ENCODE results near the gene IL17D.
A peak's percentile ranks its signal among the peaks of the same experiment; 100 is the strongest.

The IL17D gene

GRCh38 chr13:20691616-20692015, 11.9 kb upstream of the IL17D start:
- DNase-seq (ENCODE audit: low read depth), result no peak

- no peak for DNase-seq (ENCODE audit: low read depth)
Measured at GRCh38 chr13:20696073-20696472, 7.4 kb upstream of the IL17D start.

GRCh38 chr13:20699715-20700114, 3.8 kb upstream of the IL17D start:
- DNase-seq (ENCODE audit: low read depth), result no peak

DNA sequence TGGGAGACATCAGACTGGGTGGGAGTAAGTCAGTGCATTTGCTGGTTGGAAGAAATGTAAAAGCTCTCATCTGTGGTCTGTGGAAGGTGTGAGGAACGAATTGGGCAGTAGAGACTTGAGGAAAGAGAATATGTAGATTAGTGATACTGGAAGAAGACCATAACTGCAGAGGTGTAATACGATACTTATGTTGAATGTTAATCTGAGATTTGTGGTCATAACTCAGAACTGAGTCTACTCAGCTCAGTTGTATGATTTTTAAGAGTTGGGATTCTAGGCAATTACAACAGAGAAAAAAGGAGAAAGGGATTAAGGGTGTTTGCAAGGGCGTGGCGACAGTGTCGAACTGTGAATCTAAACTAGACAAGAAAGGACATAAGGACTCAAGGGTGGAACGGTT, 3.2 kb upstream of the IL17D start:
- peak; percentile 54 for DNase-seq (ENCODE audit: low read depth)

GRCh38 chr13:20701461-20701860, 2.0 kb upstream of the IL17D start:
- DNase-seq (ENCODE audit: low read depth), result no peak

GRCh38 chr13:20702530-20702914, 977 bp upstream of the IL17D start:
- no peak for DNase-seq (ENCODE audit: low read depth)

- DNase-seq (ENCODE audit: low read depth), result peak; percentile 83
Measured at GRCh38 chr13:20703780-20704458, 420 bp downstream of the IL17D start.

DNA sequence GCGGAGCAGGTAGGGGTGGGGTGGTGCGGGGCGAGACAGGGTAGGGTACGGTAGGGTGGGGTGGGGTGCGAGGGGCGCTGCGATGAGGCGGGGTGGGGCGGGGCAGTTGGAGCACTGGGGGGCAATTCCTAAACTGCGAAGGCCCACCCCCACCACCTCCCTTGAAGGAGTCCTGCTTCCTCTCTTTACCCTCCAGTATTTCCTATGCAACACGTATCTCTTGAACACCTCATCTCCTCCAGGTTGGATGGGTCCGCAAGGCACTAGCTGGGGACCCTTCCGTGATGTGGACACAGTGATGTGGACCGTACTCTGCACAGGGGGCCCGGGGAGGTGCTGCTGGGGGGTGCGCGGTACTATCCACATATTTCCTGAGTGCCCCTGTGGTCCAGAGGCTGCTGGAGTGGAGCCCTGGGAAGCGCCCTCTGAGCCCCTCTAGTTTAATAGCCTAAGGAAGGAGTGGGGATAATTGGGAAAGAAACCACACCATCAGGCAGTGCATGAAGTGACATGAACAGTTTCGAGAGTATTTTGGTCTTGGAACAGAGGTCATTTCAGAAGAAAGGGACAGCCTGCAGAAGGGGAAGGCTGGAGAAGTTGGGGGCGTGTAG, 1.1 kb downstream of the IL17D start:
- DNase-seq (ENCODE audit: low read depth), result no peak

DNA sequence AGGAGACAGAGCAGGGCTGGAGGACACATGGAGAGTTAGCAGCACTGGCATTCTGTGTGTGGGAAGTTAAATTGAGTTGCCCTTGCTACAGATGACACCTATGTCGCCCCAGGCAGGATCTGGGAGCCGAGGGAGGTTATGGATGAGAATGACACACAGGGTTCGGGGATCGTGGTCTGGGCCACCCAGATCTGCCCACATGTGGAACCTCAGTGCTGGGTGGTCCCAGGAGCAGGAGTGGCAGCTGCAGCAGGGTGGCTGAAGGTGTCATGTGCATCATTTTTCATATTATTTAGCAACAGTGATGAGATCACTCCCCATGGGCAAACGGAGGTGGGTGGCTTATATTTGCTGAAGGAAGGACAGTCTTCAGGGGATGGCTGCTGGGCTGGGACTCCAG, 3.2 kb downstream of the IL17D start:
- DNase-seq (ENCODE audit: low read depth), result no peak

DNA sequence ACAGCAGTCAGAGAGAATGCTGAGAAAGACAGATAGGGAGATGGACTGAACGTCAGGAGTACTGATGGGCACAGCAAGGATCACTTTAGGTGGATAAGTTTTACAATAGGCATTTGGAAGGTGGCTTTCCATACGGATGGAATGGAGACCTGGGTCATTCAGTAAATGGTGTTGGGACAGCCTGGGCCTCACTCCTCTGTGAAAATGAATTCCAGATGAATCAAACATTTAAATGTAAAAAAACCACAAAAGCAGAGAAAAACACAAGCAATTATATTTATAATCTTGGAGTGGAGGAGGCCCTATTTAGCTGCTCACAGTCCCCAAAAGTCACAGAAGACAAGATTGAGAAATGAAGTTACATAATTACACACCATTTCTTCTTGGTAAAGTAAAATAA, 4.7 kb downstream of the IL17D start:
- DNase-seq (ENCODE audit: low read depth), result no peak

- no peak for DNase-seq (ENCODE audit: low read depth)
Measured at GRCh38 chr13:20709369-20709768, 5.9 kb downstream of the IL17D start.

GRCh38 chr13:20709782-20710181, 6.3 kb downstream of the IL17D start:
- no peak for DNase-seq (ENCODE audit: low read depth)

DNA sequence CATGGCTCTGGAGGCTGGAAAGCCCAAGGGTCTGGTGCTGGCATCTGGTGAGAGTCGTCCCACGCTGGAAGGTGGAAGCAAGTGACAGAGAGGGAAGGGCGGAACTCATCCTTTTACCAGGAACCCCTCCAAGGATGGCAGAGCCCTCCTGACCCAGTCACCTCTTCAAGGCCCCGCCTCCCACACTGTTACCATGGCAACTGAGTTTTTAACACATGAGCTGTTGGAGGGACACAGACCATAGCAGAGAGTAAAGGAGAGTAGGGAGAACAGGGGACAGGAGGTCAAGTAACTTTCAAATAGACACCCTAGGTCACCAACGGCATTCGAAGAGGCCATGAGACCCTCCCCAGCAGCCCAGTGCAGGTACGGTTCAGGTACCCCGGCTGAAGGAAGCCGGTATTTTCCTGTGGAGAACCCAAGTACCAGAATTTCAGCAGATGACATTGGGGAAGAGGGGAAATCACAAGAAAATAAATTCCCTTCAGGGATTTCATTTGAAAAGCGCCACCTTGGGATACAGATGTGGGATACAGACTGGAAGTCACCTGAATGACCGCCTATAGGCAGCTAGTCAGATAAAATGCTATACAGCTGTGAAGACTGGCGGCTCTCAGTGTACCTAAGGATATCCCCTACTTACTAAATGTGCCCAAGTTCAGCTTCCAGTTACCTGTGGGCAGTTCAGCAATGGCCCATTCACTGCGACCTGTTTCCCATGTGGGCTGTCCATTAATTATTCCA, 8.0 kb downstream of the IL17D start:
- DNase-seq (ENCODE audit: low read depth), result no peak

GRCh38 chr13:20713014-20713376, 9.5 kb downstream of the IL17D start:
- no peak for DNase-seq (ENCODE audit: low read depth)

DNA sequence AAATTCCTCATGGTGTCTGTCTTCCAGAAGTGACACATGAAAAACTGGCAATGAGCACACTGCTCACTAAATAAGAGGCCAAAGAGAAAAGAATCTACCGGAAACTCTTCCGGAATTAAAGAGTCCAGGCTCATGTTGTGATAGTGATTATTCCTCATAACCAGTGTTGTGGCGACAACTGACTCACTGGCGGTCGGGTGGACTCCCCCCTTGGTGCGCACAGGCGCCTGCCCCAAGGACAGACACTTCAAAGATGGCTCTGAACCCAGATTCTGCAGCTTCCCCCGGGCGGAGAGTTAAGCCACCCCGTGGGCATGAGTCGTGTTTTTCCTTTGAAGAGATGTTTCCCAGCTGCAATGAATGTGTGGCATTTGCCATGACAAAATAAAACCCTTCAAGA, 10.3 kb downstream of the IL17D start:
- DNase-seq (ENCODE audit: low read depth), result no peak

DNA sequence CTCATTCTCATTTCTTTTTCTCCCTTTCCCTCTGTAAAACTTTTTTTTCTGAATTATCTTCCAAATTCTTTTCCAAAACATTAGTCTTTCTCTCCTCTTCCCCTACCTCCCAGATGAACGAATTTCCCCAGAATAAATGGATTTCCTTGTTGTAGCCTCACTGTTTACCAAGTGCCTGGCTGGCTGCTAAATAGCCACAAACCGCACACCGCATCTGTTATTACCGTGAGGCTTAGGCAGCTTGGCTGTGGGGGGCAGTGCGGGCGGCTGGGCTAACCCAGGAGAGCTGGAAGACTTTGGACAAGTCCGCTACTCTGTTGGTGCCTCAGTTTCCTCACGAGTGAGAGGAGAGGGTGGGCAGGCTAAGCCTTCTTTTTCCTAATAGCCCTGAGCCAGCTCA, 10.7 kb downstream of the IL17D start:
- DNase-seq (ENCODE audit: low read depth), result no peak

DNA sequence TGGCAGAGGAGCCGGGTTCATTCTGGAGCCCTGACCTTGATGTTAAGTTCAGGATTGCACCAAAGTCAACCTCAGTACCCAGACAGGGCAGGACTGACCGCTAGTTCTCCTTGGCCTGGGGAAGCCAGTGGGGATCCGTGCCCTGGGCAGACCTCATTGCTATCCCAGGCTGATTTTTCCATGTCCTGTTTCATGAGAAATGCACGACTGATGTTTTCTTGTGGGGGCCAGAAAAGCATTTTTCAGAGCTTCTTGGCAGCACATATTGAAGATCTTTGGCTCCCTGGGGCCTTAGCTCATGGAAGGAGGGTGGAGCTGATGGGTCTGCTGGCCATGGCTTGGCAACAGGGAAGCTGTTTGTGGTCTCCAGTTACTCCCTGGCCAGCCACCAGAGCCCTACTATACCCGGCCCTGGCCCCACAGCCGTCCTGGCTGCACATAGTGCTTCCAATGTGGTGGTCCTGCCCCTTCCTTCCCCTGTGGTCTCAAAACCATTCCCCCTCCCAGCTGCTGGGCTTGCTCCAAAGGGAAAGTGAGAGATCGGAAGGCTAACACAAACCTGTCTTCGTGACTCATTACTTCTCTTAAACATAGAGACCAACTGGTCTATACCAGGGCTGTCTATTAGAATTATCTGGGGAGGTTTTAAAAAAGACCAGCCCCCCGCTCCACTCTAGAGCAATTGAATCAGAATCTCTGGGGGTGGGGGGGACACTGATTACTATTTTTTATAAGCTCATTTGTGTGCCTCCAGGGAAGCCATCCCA, 11.2 kb downstream of the IL17D start:
- DNase-seq (ENCODE audit: low read depth), result no peak

- DNase-seq (ENCODE audit: low read depth), result no peak
Measured at GRCh38 chr13:20715330-20715712, 11.8 kb downstream of the IL17D start.

- no peak for DNase-seq (ENCODE audit: low read depth)
Measured at GRCh38 chr13:20716951-20717350, 13.5 kb downstream of the IL17D start.

- no peak for DNase-seq (ENCODE audit: low read depth)
Measured at GRCh38 chr13:20717581-20718542, 14.4 kb downstream of the IL17D start.

DNA sequence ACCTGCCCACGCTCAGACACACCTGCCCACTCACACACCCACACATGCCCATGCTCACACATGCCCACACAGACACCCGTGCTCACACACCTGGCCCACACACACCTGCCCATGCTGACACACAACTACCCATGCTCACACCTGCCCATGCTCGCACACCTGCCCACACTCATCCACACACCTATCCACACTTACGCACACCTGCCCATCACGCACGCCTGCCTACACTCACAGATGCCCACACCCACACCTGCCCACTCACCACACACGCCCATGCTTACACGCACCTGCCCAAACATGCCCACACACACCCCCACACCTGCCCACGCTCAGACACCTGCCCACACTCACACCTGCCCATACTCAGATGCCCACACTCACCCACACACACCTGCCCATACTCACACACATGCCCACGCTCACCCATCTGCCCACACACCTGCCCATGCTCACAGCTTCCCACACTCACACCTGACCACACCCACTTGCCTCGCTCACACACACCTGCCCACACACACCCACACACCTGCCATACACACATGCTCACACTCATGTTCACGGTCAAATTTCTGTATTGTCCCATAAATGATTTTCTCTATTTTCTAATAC, 15.6 kb downstream of the IL17D start:
- DNase-seq (ENCODE audit: low read depth), result no peak

All from iris pigment epithelial cell (primary cell).